Liver (tissue), 9 donors: ENCODE results near the gene UTF1. TPM values are rescaled to one million over a fixed set of nuclear protein-coding genes. Genes with fewer than 3 reads are reported as not detected.

Experiments
- DNase-seq: peaks from one replicate; pipeline ENCODE4 v3.0.0-alpha.2; 2017; ENCODE audit warnings: low spot score
- H3K27ac ChIP-seq, 2 donors: one replicate each; pipeline ENCODE4 v1.7.0; 2013; ENCODE audit warnings: inconsistent platforms in 2 of 2, low read length in 2 of 2, control low read depth in 1 of 2, low read depth in 1 of 2, mild to moderate bottlenecking in 1 of 2
- H3K27me3 ChIP-seq, 4 donors: one replicate each; pipeline versions ENCODE4 v1.6.1 to v1.7.0; 2013; ENCODE audit warnings: low read length in 3 of 4, inconsistent platforms in 1 of 4, mild to moderate bottlenecking in 1 of 4, moderate library complexity in 1 of 4; ENCODE audit not compliant: control insufficient read depth in 4 of 4, insufficient read depth in 4 of 4
- H3K36me3 ChIP-seq, 4 donors: one replicate each; pipeline versions ENCODE4 v1.6.1 to v1.7.0; 2013; ENCODE audit warnings: low read length in 3 of 4, mild to moderate bottlenecking in 3 of 4, low read depth in 1 of 4, moderate library complexity in 1 of 4; ENCODE audit not compliant: control insufficient read depth in 4 of 4, insufficient read depth in 3 of 4
- H3K4me1 ChIP-seq, 4 donors: one replicate each; pipeline versions ENCODE4 v1.6.1 to v1.7.0; 2013; ENCODE audit warnings: low read length in 3 of 4, mild to moderate bottlenecking in 3 of 4, moderate library complexity in 1 of 4; ENCODE audit not compliant: control insufficient read depth in 4 of 4, insufficient read depth in 4 of 4
- H3K4me3 ChIP-seq, 3 donors: one replicate each; pipeline versions ENCODE4 v1.6.1 to v1.7.0; 2013; ENCODE audit warnings: low read length in 3 of 3, control low read depth in 1 of 3, low read depth in 1 of 3, mild to moderate bottlenecking in 1 of 3
- H3K9ac ChIP-seq, 2 donors: one replicate each; pipeline ENCODE4 v1.7.0; 2013; ENCODE audit warnings: low read length in 2 of 2, mild to moderate bottlenecking in 2 of 2, moderate library complexity in 2 of 2, control low read depth in 1 of 2, low read depth in 1 of 2
- H3K9me3 ChIP-seq, 4 donors: one replicate each; pipeline versions ENCODE4 v1.6.1 to v1.7.0; 2013; ENCODE audit warnings: low read length in 3 of 4; ENCODE audit not compliant: control insufficient read depth in 4 of 4
- ATF3 ChIP-seq: IDR thresholded peaks from 2 replicates; pipeline ENCODE4 v1.6.1; 2016; ENCODE audit warnings: antibody characterized with exemption
- CTCF ChIP-seq: fragments of 150-350 bp; IDR thresholded peaks from 2 replicates; pipeline ENCODE4 v1.5.1; 2017; ENCODE audit warnings: improper control_type of control experiment, low read depth, low read length; ENCODE audit not compliant: missing input control
- EGR1 ChIP-seq, 2 donors: IDR thresholded peaks; 2 replicates each; pipeline ENCODE4 v1.6.1; 2016 to 2018; ENCODE audit warnings: antibody characterized with exemption in 2 of 2, low read depth in 2 of 2
- FOXA1 ChIP-seq: IDR thresholded peaks from 2 replicates; pipeline ENCODE4 v1.6.1; 2016; ENCODE audit warnings: antibody characterized with exemption
- FOXA2 ChIP-seq: IDR thresholded peaks from 2 replicates; pipeline ENCODE4 v1.6.1; 2016; ENCODE audit warnings: antibody characterized with exemption
- GABPA ChIP-seq, 2 donors: IDR thresholded peaks in 1 of 2; conservative IDR thresholded peaks in 1 of 2; 2 replicates each; pipeline ENCODE4 v1.6.1; 2016; ENCODE audit warnings: antibody characterized with exemption in 2 of 2, mild to moderate bottlenecking in 1 of 2, moderate library complexity in 1 of 2
- HNF4A ChIP-seq, 2 donors: conservative IDR thresholded peaks; 2 replicates each; pipeline ENCODE4 v1.6.1; 2016; ENCODE audit warnings: antibody characterized with exemption in 2 of 2, mild to moderate bottlenecking in 2 of 2
- HNF4G ChIP-seq: IDR thresholded peaks from 2 replicates; pipeline ENCODE4 v1.6.1; 2016; ENCODE audit warnings: antibody characterized with exemption
- JUND ChIP-seq, 2 donors: IDR thresholded peaks; 2 replicates each; pipeline ENCODE4 v1.6.1; 2016; ENCODE audit warnings: antibody characterized with exemption in 2 of 2
- MAX ChIP-seq: IDR thresholded peaks from 2 replicates; pipeline ENCODE4 v1.6.1; 2016; ENCODE audit warnings: antibody characterized with exemption
- NR2F2 ChIP-seq: IDR thresholded peaks from 2 replicates; pipeline ENCODE4 v1.6.1; 2016; ENCODE audit warnings: antibody characterized with exemption
- RAD21 ChIP-seq, 2 donors: IDR thresholded peaks; 2 replicates each; pipeline ENCODE4 v1.6.1; 2016; ENCODE audit warnings: antibody characterized with exemption in 2 of 2, mild to moderate bottlenecking in 2 of 2
- REST ChIP-seq: IDR thresholded peaks from 2 replicates; pipeline ENCODE4 v1.6.1; 2016; ENCODE audit warnings: antibody characterized with exemption, mild to moderate bottlenecking
- RXRA ChIP-seq, 2 donors: IDR thresholded peaks; 2 replicates each; pipeline ENCODE4 v1.6.1; 2017 to 2018; ENCODE audit warnings: antibody characterized with exemption in 2 of 2, mild to moderate bottlenecking in 1 of 2
- SP1 ChIP-seq: IDR thresholded peaks from 2 replicates; pipeline ENCODE4 v1.6.1; 2018; ENCODE audit warnings: antibody characterized with exemption, mild to moderate bottlenecking
- TAF1 ChIP-seq: conservative IDR thresholded peaks from 2 replicates; pipeline ENCODE4 v1.6.1; 2016; ENCODE audit warnings: antibody characterized with exemption, mild to moderate bottlenecking
- YY1 ChIP-seq: IDR thresholded peaks from 2 replicates; pipeline ENCODE4 v1.6.1; 2016; ENCODE audit warnings: antibody characterized with exemption, mild to moderate bottlenecking
- ZBTB33 ChIP-seq: IDR thresholded peaks from 2 replicates; pipeline ENCODE4 v1.6.1; 2016; ENCODE audit warnings: antibody characterized with exemption
- WGBS: extraction: QIAGEN DNeasy Blood & Tissue Kit; methylation state at CpG from one replicate; pipeline ENCODE4 v1.1.7; 2013; 5-methylcytosine and 5-hydroxymethylcytosine counted together
- polyA plus RNA-seq, 2 donors: library from polyadenylated mRNA; stranded (reverse) in 1 of 2; unstranded in 1 of 2; fragments of 200-250 nt in 1 of 2; fragments of >200 nt in 1 of 2; fragmentation: Nextera tagmentation in 1 of 2; extraction: Ambion mirVana in 1 of 2; gene quantifications; one replicate each; pipeline versions ENCODE4 v1.2.1 to v1.2.3, GENCODE V29; 2013 to 2015
- total RNA-seq, 2 donors: library from RNA; depleted of rRNA; stranded (reverse); fragments of >200 nt; gene quantifications; one replicate each; pipeline ENCODE4 v1.2.3, GENCODE V29; 2014
- donor health status: healthy.
- donor health status: healthy.
- donor health status: healthy.
- donor health status: healthy.
- donor health status: healthy.

Gene UTF1
- total and polyA plus RNA-seq, 4 donors: not detected

DNA sequence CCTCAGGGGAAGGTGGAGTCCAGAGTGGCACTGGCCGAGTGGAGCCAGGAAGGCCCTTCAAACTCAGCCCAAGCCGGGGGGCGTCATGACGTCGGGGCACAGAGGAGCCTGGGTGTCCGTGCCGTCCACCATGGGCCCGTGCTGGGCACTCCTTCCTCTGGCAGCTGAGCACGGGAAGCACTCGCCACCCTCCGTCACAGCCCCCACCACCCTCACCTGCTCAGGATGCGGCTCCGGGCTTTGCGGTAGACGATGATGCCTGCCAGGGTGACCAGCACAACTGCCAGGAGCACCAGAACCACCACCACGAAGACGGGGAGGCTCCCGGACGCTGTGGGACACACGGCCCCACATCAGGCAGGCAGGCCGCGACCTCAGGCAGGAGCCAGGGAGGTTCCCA lies 38.5 kb downstream of the UTF1 start:
- 97% methylated on average over 22 of the region's 22 CpGs for WGBS
- H3K36me3 ChIP-seq: peaks cover 7 to 28% (median 11%) of the 10 kb centered on the region in 4 donors
- H3K9me3 ChIP-seq: no peaks in the 10 kb centered on the region
- no peak overlapping the region for H3K27ac ChIP-seq
- H3K27me3 ChIP-seq: no peaks in the 10 kb centered on the region
- no peaks in the 10 kb centered on the region for H3K4me1 ChIP-seq
- TF ChIP-seq FOXA2: no peak
- TF ChIP-seq RAD21 (IDR thresholded peaks at IDR 0.05): no peak
- TF ChIP-seq YY1: no peak
- no peak for TF ChIP-seq RXRA (IDR thresholded peaks at IDR 0.05)
- TF ChIP-seq REST: no peak
- no peak for TF ChIP-seq NR2F2
- no peak for TF ChIP-seq ZBTB33
- no peak for TF ChIP-seq MAX
- no peak for TF ChIP-seq TAF1
- TF ChIP-seq GABPA (IDR thresholded peaks at IDR 0.05 in 1 of 2, conservative IDR thresholded peaks at IDR 0.05 in 1 of 2): no peak
- TF ChIP-seq HNF4A (conservative IDR thresholded peaks at IDR 0.05): no peak
- no peak for TF ChIP-seq HNF4G
- TF ChIP-seq CTCF: no peak
- no peak for TF ChIP-seq EGR1 (IDR thresholded peaks at IDR 0.05; ENCODE audit: low read depth in 2 of 2)
- no peak for TF ChIP-seq JUND (IDR thresholded peaks at IDR 0.05)
- TF ChIP-seq SP1: no peak
- no peak for TF ChIP-seq ATF3
- TF ChIP-seq FOXA1: no peak
- H3K4me3 ChIP-seq: no peak overlapping the region
- no peak for DNase-seq
- H3K9ac ChIP-seq: no peak overlapping the region
